Fibroblast of lung (primary cell): Measurements from ENCODE around the gene MRPS31.

ENCODE experiments used
- CTCF ChIP-seq, 2 donors: IDR thresholded peaks in 1 of 2; conservative IDR thresholded peaks in 1 of 2; 1 replicate in 1 of 2; 2 replicates in 1 of 2; pipeline ENCODE4 v1.5.1; 2011 to 2012; ENCODE audit warnings: low read length in 2 of 2, control low read depth in 1 of 2, inconsistent platforms in 1 of 2, low read depth in 1 of 2, mild to moderate bottlenecking in 1 of 2
- EZH2 ChIP-seq: IDR thresholded peaks from 2 replicates; pipeline ENCODE4 v1.5.1; 2012; ENCODE audit warnings: low read length, control low read depth, mild to moderate bottlenecking; ENCODE audit errors: missing control alignments

- TF ChIP-seq EZH2, result no peak
- no peak for TF ChIP-seq CTCF (conservative IDR thresholded peaks at IDR 0.05 in 1 of 2, IDR thresholded peaks at IDR 0.05 in 1 of 2; ENCODE audit: low read depth in 1 of 2, low read length in 2 of 2)
These were observed 15.6 kb upstream of the MRPS31 start for GRCh38 chr13:40786568-40786996.
